ENCODE data around the gene TPPP2.

GRCh38 chr14:21070610-21071224, 40.7 kb downstream of the TPPP2 start:
- TF ChIP-seq CTCF (IDR thresholded peaks at IDR 0.05) (no peak), POLR2AphosphoS5 (IDR thresholded peaks at IDR 0.05) (no peak), POLR2A (IDR thresholded peaks at IDR 0.05) (no peak), EP300 (IDR thresholded peaks at IDR 0.05) (no peak)
